BLaER1 treated with 17β-estradiol and CSF1 and Interleukin-3, amounts not matched to agents 10 nM and 100 nM (cell line): Measurements from ENCODE around the gene LRRC47.

Experiments used
- H3K27ac ChIP-seq, 11 experiments: shearing (Covaris generic); formaldehyde crosslinking; 2 replicates each; pipeline ENCODE4 v1.8.1; 2022
- H3K27me3 ChIP-seq, 11 experiments: shearing (Covaris generic); formaldehyde crosslinking; 2 replicates each; pipeline ENCODE4 v1.8.1; 2022
- H3K36me3 ChIP-seq, 11 experiments: shearing (Covaris generic); formaldehyde crosslinking; 2 replicates each; pipeline ENCODE4 v1.8.1; 2022
- H3K4me1 ChIP-seq, 10 experiments: shearing (Covaris generic); formaldehyde crosslinking; 2 replicates each; pipeline ENCODE4 v1.8.1; 2022
- H3K4me2 ChIP-seq, 11 experiments: shearing (Covaris generic); formaldehyde crosslinking; 2 replicates each; pipeline ENCODE4 v1.8.1; 2022
- H3K4me3 ChIP-seq, 10 experiments: shearing (Covaris generic); formaldehyde crosslinking; 2 replicates each; pipeline ENCODE4 v1.8.1; 2022
- H3K9ac ChIP-seq, 11 experiments: shearing (Covaris generic); formaldehyde crosslinking; 2 replicates each; pipeline ENCODE4 v1.8.1; 2022
- H3K9me3 ChIP-seq, 11 experiments: shearing (Covaris generic); formaldehyde crosslinking; replicated peaks in 1 of 11; 2 replicates each; pipeline ENCODE4 v1.8.1; 2022
- H4K20me1 ChIP-seq, 11 experiments: shearing (Covaris generic); formaldehyde crosslinking; 2 replicates each; pipeline ENCODE4 v1.8.1; 2022
- Cebpa-rat ChIP-seq, 11 experiments: shearing (Covaris generic); IDR thresholded peaks; 2 replicates each; pipeline ENCODE4 v1.8.1; 2022

The LRRC47 gene

GRCh38 chr1:3741566-3742438, 54.5 kb downstream of the LRRC47 start:
- Histone ChIP-seq H3K9me3 (no peaks in the 10 kb centered on the region), H3K4me3 (no peak overlapping the region), H3K4me2 (no peak overlapping the region), H3K4me1 (peaks cover 12 to 33% (median 24%) of the 10 kb centered on the region in 10 experiments; a peak in 19 of 20 replicates), H4K20me1 (peaks cover 0 to 39% (median 23%) of the 10 kb centered on the region in 11 experiments; a peak in 17 of 22 replicates), H3K36me3 (peaks cover 49 to 69% (median 61%) of the 10 kb centered on the region in 11 experiments), H3K27ac (no peak overlapping the region), H3K27me3 (no peaks in the 10 kb centered on the region), H3K9ac (no peak overlapping the region)
- no peak for TF ChIP-seq Cebpa-rat (IDR thresholded peaks at IDR 0.05)

DNA sequence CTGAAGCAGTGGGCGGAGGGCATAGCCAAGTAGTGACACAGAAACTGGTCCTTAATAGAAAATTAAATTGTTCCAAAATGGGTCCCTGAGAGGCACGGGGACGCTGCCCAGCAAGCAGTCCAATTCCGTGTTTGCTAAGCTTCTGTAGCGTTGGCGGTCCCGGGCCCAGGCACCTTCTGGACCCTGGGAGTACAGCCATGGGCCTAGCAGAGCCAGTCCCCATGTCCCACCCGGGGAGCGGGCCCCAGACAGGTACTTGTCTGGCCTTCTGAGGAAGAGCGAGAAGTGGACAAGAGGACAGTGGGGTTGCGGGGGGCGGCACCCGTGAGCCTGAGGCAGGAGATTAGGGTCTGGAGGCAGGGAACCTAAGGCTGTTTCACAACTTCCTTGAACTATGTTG, 55.5 kb downstream of the LRRC47 start:
- no peak for TF ChIP-seq Cebpa-rat (IDR thresholded peaks at IDR 0.05)
- Histone ChIP-seq H3K4me1 (peaks cover 9 to 33% (median 24%) of the 10 kb centered on the region in 10 experiments), H3K4me3 (no peak overlapping the region), H3K27me3 (no peaks in the 10 kb centered on the region), H3K4me2 (no peak overlapping the region), H3K9me3 (no peaks in the 10 kb centered on the region), H4K20me1 (peaks cover 0 to 37% (median 19%) of the 10 kb centered on the region in 11 experiments; a peak in 17 of 22 replicates), H3K27ac (no peak overlapping the region), H3K9ac (no peak overlapping the region), H3K36me3 (peaks cover 54 to 80% (median 69%) of the 10 kb centered on the region in 11 experiments)

GRCh38 chr1:3740042-3740441, 56.3 kb downstream of the LRRC47 start:
- Histone ChIP-seq H3K27ac (no peak overlapping the region), H4K20me1 (peaks cover 0 to 30% (median 13%) of the 10 kb centered on the region in 11 experiments; a peak in 17 of 22 replicates), H3K4me3 (no peak overlapping the region), H3K9ac (no peak overlapping the region), H3K9me3 (no peaks in the 10 kb centered on the region), H3K4me1 (peaks cover 5 to 32% (median 22%) of the 10 kb centered on the region in 10 experiments), H3K4me2 (no peak overlapping the region), H3K36me3 (peaks cover 54 to 80% (median 69%) of the 10 kb centered on the region in 11 experiments), H3K27me3 (no peaks in the 10 kb centered on the region)
- TF ChIP-seq Cebpa-rat (IDR thresholded peaks at IDR 0.05) = no peak

DNA sequence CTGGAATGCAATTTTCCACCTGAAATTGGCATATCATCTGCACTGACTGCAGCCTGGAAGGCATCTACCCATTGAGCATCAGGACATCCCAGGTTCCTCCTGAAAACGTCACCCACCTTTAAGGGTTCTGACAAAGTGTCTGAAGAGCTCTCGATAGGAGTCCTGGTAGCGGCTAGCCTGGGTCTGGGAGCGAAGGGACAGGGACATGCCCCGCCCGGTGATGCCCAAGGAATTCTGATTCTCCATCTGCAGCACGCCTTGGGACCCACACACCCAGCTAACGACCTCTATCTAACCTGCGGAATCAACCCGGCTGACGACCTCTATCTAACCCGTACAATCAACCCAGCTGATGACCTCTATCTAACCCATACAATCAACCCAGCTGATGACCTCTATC, 57.4 kb downstream of the LRRC47 start:
- Histone ChIP-seq H3K4me1 (peaks cover 5 to 37% (median 15%) of the 10 kb centered on the region in 10 experiments; a peak in 19 of 20 replicates), H3K9me3 (no peaks in the 10 kb centered on the region), H4K20me1 (peaks cover 0 to 23% (median 7%) of the 10 kb centered on the region in 11 experiments; a peak in 10 of 22 replicates), H3K4me3 (no peak overlapping the region), H3K27ac (no peak overlapping the region), H3K9ac (no peak overlapping the region), H3K27me3 (no peaks in the 10 kb centered on the region), H3K4me2 (no peak overlapping the region), H3K36me3 (peaks cover 54 to 80% (median 69%) of the 10 kb centered on the region in 11 experiments)
- TF ChIP-seq Cebpa-rat (IDR thresholded peaks at IDR 0.05) = no peak

DNA sequence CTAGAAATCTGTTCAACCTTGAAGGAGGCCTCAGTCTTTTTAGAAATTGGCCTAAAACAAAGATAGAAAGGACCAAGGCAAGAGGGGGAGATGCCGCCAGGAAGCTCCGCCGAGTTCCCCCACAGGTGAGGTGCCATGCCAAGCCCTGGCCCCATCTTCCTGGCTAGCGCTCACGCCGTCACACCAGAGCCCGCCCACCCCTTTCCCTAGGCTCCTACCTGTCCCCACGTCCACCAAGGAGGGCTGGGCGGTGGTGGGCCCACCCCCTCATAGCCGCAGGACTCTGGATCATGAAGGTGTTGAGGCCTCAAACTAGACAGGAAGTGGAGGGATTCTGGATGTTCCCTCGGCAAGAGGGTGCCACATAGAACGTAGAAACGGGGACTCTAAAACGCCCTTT, 59.6 kb downstream of the LRRC47 start:
- Histone ChIP-seq H3K9ac (peak overlapping the region in 7 of 11 experiments; percentile 25 to 49 (median 42); a peak in 6 of 22 replicates), H3K9me3 (no peaks in the 10 kb centered on the region), H3K36me3 (peaks cover 41 to 58% (median 52%) of the 10 kb centered on the region in 11 experiments), H3K27me3 (no peaks in the 10 kb centered on the region), H3K4me3 (no peak overlapping the region), H4K20me1 (peaks cover 0 to 9% (median 0%) of the 10 kb centered on the region in 11 experiments; a peak in 5 of 22 replicates), H3K4me1 (peaks cover 5 to 31% (median 19%) of the 10 kb centered on the region in 10 experiments; a peak in 19 of 20 replicates), H3K27ac (peak overlapping the region in 8 of 11 experiments; percentile 11 to 70 (median 48); a peak in 10 of 22 replicates), H3K4me2 (peak overlapping the region in 8 of 11 experiments; percentile 9 to 65 (median 50); a peak in 8 of 22 replicates)
- TF ChIP-seq Cebpa-rat (IDR thresholded peaks at IDR 0.05) = no peak

GRCh38 chr1:3736131-3736561, 60.2 kb downstream of the LRRC47 start:
- Histone ChIP-seq H3K4me1 (peaks cover 5 to 33% (median 23%) of the 10 kb centered on the region in 10 experiments; a peak in 19 of 20 replicates), H4K20me1 (peaks cover 0 to 9% (median 0%) of the 10 kb centered on the region in 11 experiments; a peak in 5 of 22 replicates), H3K4me3 (no peak overlapping the region), H3K36me3 (peaks cover 35 to 52% (median 48%) of the 10 kb centered on the region in 11 experiments), H3K9me3 (no peaks in the 10 kb centered on the region), H3K4me2 (peak overlapping the region in 10 of 11 experiments; percentile 9 to 65 (median 50); a peak in 18 of 22 replicates), H3K9ac (peak overlapping the region in 10 of 11 experiments; percentile 25 to 50 (median 44); a peak in 12 of 22 replicates), H3K27me3 (peaks cover 0 to 3% (median 0%) of the 10 kb centered on the region in 11 experiments; a peak in 2 of 22 replicates), H3K27ac (peak overlapping the region in 10 of 11 experiments; percentile 10 to 70 (median 44); a peak in 16 of 22 replicates)
- no peak for TF ChIP-seq Cebpa-rat (IDR thresholded peaks at IDR 0.05)

GRCh38 chr1:3735688-3736087, 60.6 kb downstream of the LRRC47 start:
- peaks cover 35 to 49% (median 45%) of the 10 kb centered on the region in 11 experiments for H3K36me3 ChIP-seq
- H3K4me1 ChIP-seq = peaks cover 6 to 38% (median 27%) of the 10 kb centered on the region in 10 experiments
- peaks cover 0 to 9% (median 0%) of the 10 kb centered on the region in 11 experiments; a peak in 4 of 22 replicates for H4K20me1 ChIP-seq
- H3K27me3 ChIP-seq = peaks cover 0 to 8% (median 0%) of the 10 kb centered on the region in 11 experiments; a peak in 6 of 22 replicates
- TF ChIP-seq Cebpa-rat (IDR thresholded peaks at IDR 0.05) = no peak
- H3K9me3 ChIP-seq = no peaks in the 10 kb centered on the region
- no peak overlapping the region for H3K4me3 ChIP-seq
- H3K27ac ChIP-seq = peak overlapping the region in 8 of 11 experiments; percentile 9 to 70 (median 48); a peak in 11 of 22 replicates
- peak overlapping the region in 6 of 11 experiments; percentile 30 to 50 (median 48); a peak in 7 of 22 replicates for H3K9ac ChIP-seq
- H3K4me2 ChIP-seq = peak overlapping the region in 10 of 11 experiments; percentile 9 to 65 (median 50); a peak in 18 of 22 replicates

DNA sequence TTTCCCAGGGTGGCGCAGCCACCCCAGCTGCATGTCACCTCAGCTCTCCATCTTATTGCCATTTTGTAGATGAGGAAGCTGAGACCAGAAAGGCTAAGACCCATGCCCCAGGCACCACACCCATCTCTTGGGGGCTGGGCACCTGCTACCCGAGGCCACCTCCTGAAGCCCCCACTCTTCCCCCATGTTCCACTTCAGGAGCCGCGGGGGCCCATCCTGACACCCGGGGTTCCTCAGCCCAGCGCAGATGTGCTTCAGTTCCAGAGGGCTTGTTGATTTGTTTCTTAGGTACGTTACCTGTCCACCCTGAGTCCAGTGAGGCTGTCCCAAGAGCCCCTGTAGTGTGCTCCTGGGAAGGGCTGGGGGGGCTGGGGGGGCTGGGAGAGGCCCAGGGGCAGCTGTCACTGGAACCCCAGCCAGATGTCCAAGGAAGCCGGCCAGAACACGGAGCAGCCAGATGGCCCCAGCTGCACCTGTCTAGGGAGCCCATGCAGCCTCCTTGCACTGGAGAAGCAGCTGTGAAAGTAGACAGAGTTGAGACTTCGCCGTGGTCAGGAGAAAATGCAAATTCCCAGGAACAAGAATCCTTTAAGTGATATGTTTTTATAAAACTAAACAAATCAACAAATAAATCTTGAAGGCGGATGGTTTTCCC, 61.1 kb downstream of the LRRC47 start:
- peak overlapping the region in 3 of 11 experiments; percentile 30 to 50 (median 48); a peak in 2 of 22 replicates for H3K9ac ChIP-seq
- H3K27me3 ChIP-seq = peaks cover 0 to 13% (median 0%) of the 10 kb centered on the region in 11 experiments; a peak in 7 of 22 replicates
- no peak for TF ChIP-seq Cebpa-rat (IDR thresholded peaks at IDR 0.05)
- peak overlapping the region in 7 of 11 experiments; percentile 37 to 70 (median 51); a peak in 9 of 22 replicates for H3K27ac ChIP-seq
- no peaks in the 10 kb centered on the region for H3K9me3 ChIP-seq
- H4K20me1 ChIP-seq = peaks cover 0 to 9% (median 0%) of the 10 kb centered on the region in 11 experiments; a peak in 5 of 22 replicates
- H3K4me1 ChIP-seq = peaks cover 11 to 43% (median 32%) of the 10 kb centered on the region in 10 experiments
- H3K4me2 ChIP-seq = peak overlapping the region in 9 of 11 experiments; percentile 9 to 65 (median 50); a peak in 12 of 22 replicates
- H3K36me3 ChIP-seq = peaks cover 33 to 44% (median 41%) of the 10 kb centered on the region in 11 experiments
- H3K4me3 ChIP-seq = no peak overlapping the region
